ENCODE results near the gene FREM2.

Gene FREM2

GRCh38 chr13:38921081-38921480 is 234.2 kb downstream of the FREM2 start:
- TF ChIP-seq CTCF (IDR thresholded peaks at IDR 0.05; ENCODE audit: low read depth, low read length), result no peak
- TF ChIP-seq POLR2A (IDR thresholded peaks at IDR 0.05; ENCODE audit: extremely low read depth, insufficient read length), result no peak
- no peak for TF ChIP-seq MAX (IDR thresholded peaks at IDR 0.05; ENCODE audit: low read depth, low read length)
- TF ChIP-seq MYC (IDR thresholded peaks at IDR 0.05; ENCODE audit: low read depth, low read length), result no peak
- H3K4me3 ChIP-seq (ENCODE audit: low read depth, low read length), result no peak overlapping the region
- no peak for DNase-seq (ENCODE audit: low read depth)

GRCh38 chr13:38922170-38922569 is 235.3 kb downstream of the FREM2 start:
- no peak overlapping the region for H3K4me3 ChIP-seq (ENCODE audit: low read depth, low read length)
- DNase-seq (ENCODE audit: low read depth), result no peak

GRCh38 chr13:38933786-38934185 is 246.9 kb downstream of the FREM2 start:
- no peak overlapping the region for H3K4me3 ChIP-seq (ENCODE audit: low read depth, low read length)
- DNase-seq (ENCODE audit: low read depth), result no peak
- no peak for TF ChIP-seq CTCF (IDR thresholded peaks at IDR 0.05; ENCODE audit: low read depth, low read length)
- no peak for TF ChIP-seq POLR2A (IDR thresholded peaks at IDR 0.05; ENCODE audit: extremely low read depth, insufficient read length)
- TF ChIP-seq MYC (IDR thresholded peaks at IDR 0.05; ENCODE audit: low read depth, low read length), result no peak
- TF ChIP-seq MAX (IDR thresholded peaks at IDR 0.05; ENCODE audit: low read depth, low read length), result no peak

More at GRCh38 chr13:38922170-38922569, 235.3 kb downstream of the FREM2 start:
- TF ChIP-seq POLR2A (IDR thresholded peaks at IDR 0.05; ENCODE audit: extremely low read depth, insufficient read length) (no peak), MYC (IDR thresholded peaks at IDR 0.05; ENCODE audit: low read depth, low read length) (no peak), CTCF (IDR thresholded peaks at IDR 0.05; ENCODE audit: low read depth, low read length) (no peak), MAX (IDR thresholded peaks at IDR 0.05; ENCODE audit: low read depth, low read length) (no peak)

Measured in NB4 (cell line).